Muscle layer of duodenum (tissue), 2 donors: Measurements from ENCODE around the gene PIP4K2C.
"Not testable (repeated sequence)": the region's sequence is repeated elsewhere in the genome, so short reads cannot be mapped to it uniquely, and the experiment has no call there.

Experiments
- H3K27ac ChIP-seq: one replicate; pipeline ENCODE4 v1.7.0; 2013; ENCODE audit warnings: mild to moderate bottlenecking, low read length
- H3K27me3 ChIP-seq: one replicate; pipeline ENCODE4 v1.7.0; 2013; ENCODE audit warnings: low read depth, mild to moderate bottlenecking, control low read depth, low read length
- H3K36me3 ChIP-seq, 2 donors: one replicate each; pipeline ENCODE4 v1.7.0; 2013; ENCODE audit warnings: low read length in 2 of 2, control low read depth in 1 of 2, mild to moderate bottlenecking in 1 of 2; ENCODE audit not compliant: insufficient read depth in 2 of 2, control insufficient read depth in 1 of 2
- H3K4me1 ChIP-seq, 2 donors: one replicate each; pipeline ENCODE4 v1.7.0; 2013; ENCODE audit warnings: low read length in 2 of 2, mild to moderate bottlenecking in 2 of 2, control low read depth in 1 of 2, moderate library complexity in 1 of 2; ENCODE audit not compliant: insufficient read depth in 2 of 2, control insufficient read depth in 1 of 2
- H3K4me3 ChIP-seq, 2 donors: one replicate each; pipeline ENCODE4 v1.7.0; 2013; ENCODE audit warnings: low read length in 2 of 2, low read depth in 1 of 2, mild to moderate bottlenecking in 1 of 2
- H3K9me3 ChIP-seq, 2 donors: one replicate each; pipeline ENCODE4 v1.7.0; 2013; ENCODE audit warnings: low read length in 2 of 2, control low read depth in 1 of 2, mild to moderate bottlenecking in 1 of 2; ENCODE audit not compliant: control insufficient read depth in 1 of 2
- donor health status: healthy.

PIP4K2C gene

DNA sequence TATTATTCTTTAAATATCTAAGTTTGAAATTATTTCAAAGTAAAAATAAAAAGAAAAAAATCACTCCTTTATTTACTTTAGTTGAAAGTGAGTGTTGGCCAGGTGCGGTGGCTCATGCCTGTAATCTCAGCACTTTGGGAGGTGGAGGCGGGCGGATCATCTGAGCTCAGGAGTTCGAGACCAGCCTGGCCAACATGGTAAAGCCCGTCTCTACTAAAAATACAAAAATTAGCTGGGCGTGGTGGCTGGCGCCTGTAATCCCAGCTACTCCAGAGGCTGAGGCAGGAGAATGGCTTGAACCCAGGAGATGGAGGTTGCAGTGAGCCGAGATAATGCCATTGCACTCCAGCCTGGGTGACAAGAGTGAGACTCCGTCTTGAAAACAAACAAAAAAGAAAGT is 45.7 kb downstream of the PIP4K2C start:
- H3K4me1 ChIP-seq, result peaks cover 0 to 17% of the 10 kb centered on the region in 2 donors
- H3K9me3 ChIP-seq, H3K4me3 ChIP-seq, H3K27ac ChIP-seq, H3K27me3 ChIP-seq, H3K36me3 ChIP-seq: not testable (repeated sequence)

DNA sequence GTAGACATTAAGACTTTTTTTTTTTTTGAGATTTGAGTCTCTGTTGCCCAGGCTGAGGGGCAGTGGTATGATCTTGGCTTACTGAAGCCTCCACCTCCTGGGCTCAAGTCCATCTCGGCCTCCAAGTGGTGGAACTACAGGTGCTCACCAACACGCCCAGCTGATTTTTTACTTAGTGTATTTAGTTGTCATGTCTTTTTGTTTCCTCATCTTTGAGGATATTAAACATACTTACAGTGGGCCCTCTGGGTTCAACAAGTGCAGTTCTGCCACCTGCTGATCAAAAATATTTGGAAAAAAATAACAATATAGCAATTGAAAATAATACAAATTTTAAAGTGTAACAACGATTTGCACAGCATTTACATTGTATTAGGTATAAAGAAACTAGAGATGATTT is 46.4 kb downstream of the PIP4K2C start:
- H3K36me3 ChIP-seq, result no peaks in the 10 kb centered on the region
- no peak overlapping the region for H3K27ac ChIP-seq
- H3K9me3 ChIP-seq, result no peaks in the 10 kb centered on the region
- no peaks in the 10 kb centered on the region for H3K27me3 ChIP-seq
- no peak overlapping the region for H3K4me3 ChIP-seq
- H3K4me1 ChIP-seq, result peaks cover 0 to 11% of the 10 kb centered on the region in 2 donors

DNA sequence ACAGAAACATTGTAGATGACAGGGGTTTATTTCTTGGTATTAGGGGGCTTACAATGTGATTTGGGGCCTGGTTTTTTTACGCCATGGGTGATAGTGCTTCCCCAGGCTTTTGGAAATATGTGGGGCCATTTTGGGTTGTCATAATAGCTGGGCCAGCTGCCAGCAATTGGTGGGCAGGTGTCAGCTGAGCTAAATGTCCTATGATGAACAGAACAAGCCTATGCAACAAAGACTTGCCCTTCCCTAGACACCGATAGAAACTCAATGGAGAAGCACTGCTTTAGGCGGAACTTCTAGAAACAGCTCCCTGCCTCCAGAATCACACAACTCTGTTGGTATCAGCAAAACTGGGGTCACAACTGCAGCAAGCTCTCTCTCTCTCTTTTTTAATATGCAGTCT is 47.1 kb downstream of the PIP4K2C start:
- no peaks in the 10 kb centered on the region for H3K27me3 ChIP-seq
- no peak overlapping the region for H3K4me3 ChIP-seq
- H3K27ac ChIP-seq, result no peak overlapping the region
- peaks cover 0 to 5% of the 10 kb centered on the region in 2 donors for H3K4me1 ChIP-seq
- H3K9me3 ChIP-seq, result no peaks in the 10 kb centered on the region
- H3K36me3 ChIP-seq, result no peaks in the 10 kb centered on the region

- Histone ChIP-seq H3K4me3 (no peak overlapping the region), H3K4me1 (no peaks in the 10 kb centered on the region), H3K9me3 (no peaks in the 10 kb centered on the region), H3K27me3 (no peaks in the 10 kb centered on the region), H3K36me3 (no peaks in the 10 kb centered on the region), H3K27ac (no peak overlapping the region)
These were observed 49.4 kb downstream of the PIP4K2C start for GRCh38 chr12:57640175-57641042.

GRCh38 chr12:57641699-57642442 is 50.9 kb downstream of the PIP4K2C start:
- H3K9me3 ChIP-seq, result no peaks in the 10 kb centered on the region
- H3K36me3 ChIP-seq, result no peaks in the 10 kb centered on the region
- H3K4me1 ChIP-seq, result no peaks in the 10 kb centered on the region
- no peak overlapping the region for H3K4me3 ChIP-seq
- H3K27me3 ChIP-seq, result no peaks in the 10 kb centered on the region
- no peak overlapping the region for H3K27ac ChIP-seq

- not testable (repeated sequence) for H3K9me3 ChIP-seq, H3K4me1 ChIP-seq, H3K27me3 ChIP-seq, H3K27ac ChIP-seq, H3K36me3 ChIP-seq, H3K4me3 ChIP-seq
These were observed 55.1 kb downstream of the PIP4K2C start for GRCh38 chr12:57645990-57646658.

DNA sequence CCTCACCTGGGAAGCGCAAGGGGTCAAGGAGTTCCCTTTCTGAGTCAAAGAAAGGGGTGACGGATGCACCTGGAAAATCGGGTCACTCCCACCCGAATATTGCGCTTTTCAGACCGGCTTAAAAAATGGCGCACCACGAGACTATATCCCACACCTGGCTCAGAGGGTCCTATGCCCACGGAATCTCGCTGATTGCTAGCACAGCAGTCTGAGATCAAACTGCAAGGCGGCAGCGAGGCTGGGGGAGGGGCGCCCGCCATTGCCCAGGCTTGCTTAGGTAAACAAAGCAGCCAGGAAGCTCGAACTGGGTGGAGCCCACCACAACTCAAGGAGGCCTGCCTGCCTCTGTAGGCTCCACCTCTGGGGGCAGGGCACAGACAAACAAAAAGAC is 55.7 kb downstream of the PIP4K2C start:
- not testable (repeated sequence) for H3K27me3 ChIP-seq, H3K27ac ChIP-seq, H3K9me3 ChIP-seq, H3K4me1 ChIP-seq, H3K36me3 ChIP-seq, H3K4me3 ChIP-seq
